Endothelial cell of umbilical vein (primary cell): ENCODE measurements around the gene PTGS1. TPM values are rescaled to one million over a fixed set of nuclear protein-coding genes. Genes with fewer than 3 reads are reported as not detected.

Source experiments
- BruUV-seq: library from RNA; stranded (reverse); fragments of 400-500 nt; replicated peaks from 2 replicates; lab custom pipeline; 2021; lab: Mats Ljungman, UMichigan
- CTCF ChIA-PET: fragments of 300-600, 350-600 bp; sonication (Branson Sonifier 250); formaldehyde crosslinking; loops from one replicate; lab custom pipeline; 2021; ENCODE audit warnings: antibody characterized with exemption, inconsistent platforms; lab: Charles Lee
- POLR2A ChIA-PET: fragments of 300-600, 350-600 bp; sonication (Branson Sonifier 250); formaldehyde crosslinking; loops from one replicate; lab custom pipeline; 2021; ENCODE audit warnings: antibody characterized with exemption, inconsistent platforms; lab: Charles Lee
- DNase-seq: peaks from one replicate; pipeline ENCODE4 v3.0.0-alpha.2; 2011; ENCODE audit warnings: low read depth, low spot score
- FAIRE-seq: peaks from 2 replicates; lab custom pipeline; 2011; peaks lifted over from hg19 to GRCh38; lab: Jason Lieb, UNC
- H2AFZ ChIP-seq: 2 replicates; pipeline ENCODE4 v1.6.0; 2012; ENCODE audit warnings: low read depth, low read length, control low read depth, inconsistent platforms
- H3K27ac ChIP-seq: 2 replicates; pipeline ENCODE4 v1.5.1; 2011; ENCODE audit warnings: low read depth, mild to moderate bottlenecking, control low read depth, low read length, moderate library complexity; ENCODE audit not compliant: insufficient read depth
- H3K27me3 ChIP-seq, 2 experiments: 2 replicates each; pipeline versions ENCODE4 v1.6.0 to v1.6.1; 2011; ENCODE audit warnings: low read length in 2 of 2, mixed read lengths in 1 of 2; ENCODE audit not compliant: control insufficient read depth in 2 of 2, insufficient read depth in 2 of 2
- H3K36me3 ChIP-seq, 2 experiments: 2 replicates in 1 of 2; 3 replicates in 1 of 2; pipeline ENCODE4 v1.5.1; 2011; ENCODE audit warnings: low read length in 2 of 2, mild to moderate bottlenecking in 1 of 2, moderate library complexity in 1 of 2; ENCODE audit not compliant: control insufficient read depth in 2 of 2, insufficient read depth in 2 of 2; ENCODE audit errors: extremely low read depth in 1 of 2
- H3K4me1 ChIP-seq: 3 replicates; pipeline ENCODE4 v1.5.1; 2011; ENCODE audit warnings: mild to moderate bottlenecking, low read length; ENCODE audit not compliant: control insufficient read depth, insufficient read depth; ENCODE audit errors: extremely low read depth
- H3K4me2 ChIP-seq: 2 replicates; pipeline ENCODE4 v1.6.1; 2011; ENCODE audit warnings: low read length, control low read depth, mixed read lengths; ENCODE audit not compliant: insufficient read depth
- H3K4me3 ChIP-seq, 3 experiments: fragments of 200-600 bp in 1 of 3; sonication (generic), shearing (Covaris generic) in 1 of 3; replicated peaks in 1 of 3; 2 replicates each; pipeline ENCODE4 v1.5.1; 2011 to 2016; ENCODE audit warnings: control low read depth in 3 of 3, low read length in 3 of 3, mild to moderate bottlenecking in 2 of 3, inconsistent platforms in 1 of 3, low read depth in 1 of 3, moderate library complexity in 1 of 3; ENCODE audit not compliant: insufficient read depth in 1 of 3
- H3K79me2 ChIP-seq: 2 replicates; pipeline ENCODE4 v1.6.0; 2012; ENCODE audit warnings: low read length, inconsistent platforms; ENCODE audit not compliant: control insufficient read depth, insufficient read depth
- H3K9ac ChIP-seq: replicated peaks from 2 replicates; pipeline ENCODE3; 2011; ENCODE audit warnings: low read length, control low read depth; ENCODE audit not compliant: insufficient read depth; ENCODE audit errors: extremely low read depth
- H3K9me1 ChIP-seq: replicated peaks from 3 replicates; pipeline ENCODE4 v1.6.0; 2011; ENCODE audit warnings: mild to moderate bottlenecking, low read length; ENCODE audit not compliant: control insufficient read depth, insufficient read depth; ENCODE audit errors: extremely low read depth
- H3K9me3 ChIP-seq: replicated peaks from 2 replicates; pipeline ENCODE4 v1.5.1; 2012; ENCODE audit warnings: low read length, inconsistent platforms; ENCODE audit not compliant: control insufficient read depth, insufficient read depth
- H4K20me1 ChIP-seq: replicated peaks from 2 replicates; pipeline ENCODE3; 2011; ENCODE audit warnings: mild to moderate bottlenecking, low read length; ENCODE audit not compliant: control insufficient read depth, insufficient read depth; ENCODE audit errors: extremely low read depth
- CTCF ChIP-seq, 2 donors: IDR thresholded peaks; 1 replicate in 1 of 2; 2 replicates in 1 of 2; pipeline ENCODE4 v1.5.1; 2011; ENCODE audit warnings: low read length in 2 of 2, mild to moderate bottlenecking in 2 of 2, moderate library complexity in 2 of 2, control low read depth in 1 of 2, inconsistent platforms in 1 of 2, low read depth in 1 of 2; ENCODE audit not compliant: insufficient read depth in 1 of 2; ENCODE audit errors: extremely low read depth in 1 of 2
- EZH2 ChIP-seq: IDR thresholded peaks from 2 replicates; pipeline ENCODE4 v1.6.1; 2012; ENCODE audit warnings: borderline replicate concordance, low read depth, mild to moderate bottlenecking, moderate library complexity, low read length, inconsistent platforms; ENCODE audit not compliant: severe bottlenecking
- FOS ChIP-seq: IDR thresholded peaks from 2 replicates; pipeline ENCODE4 v1.6.1; 2011; ENCODE audit warnings: mild to moderate bottlenecking, low read length, moderate library complexity, borderline replicate concordance; ENCODE audit not compliant: insufficient read depth
- JUN ChIP-seq: IDR thresholded peaks from 2 replicates; pipeline ENCODE4 v1.6.1; 2011; ENCODE audit warnings: borderline replicate concordance, low read depth; ENCODE audit not compliant: insufficient read length, insufficient read depth
- POLR2AphosphoS5 ChIP-seq: IDR thresholded peaks from 2 replicates; pipeline ENCODE4 v1.6.1; 2012; ENCODE audit warnings: low read depth, mild to moderate bottlenecking, control low read depth, low read length, moderate library complexity; ENCODE audit not compliant: insufficient read depth
- dilution Hi-C: fragments of 300-500 bp; cut with MboI; formaldehyde crosslinking; loops from one replicate; pipeline ENCODE4 v1.15.0; 2019; ENCODE audit warnings: low sequenced_read_pairs; ENCODE audit not compliant: extremely low pct_ligation_motif_present
- intact Hi-C: fragments of 100-400 bp; cut with micrococcal nuclease; formaldehyde crosslinking; loops from one replicate; pipeline ENCODE4 v1.10.0; 2022
- polyA plus RNA-seq, 4 experiments: library from polyadenylated mRNA; depleted of rRNA in 3 of 4; stranded (reverse) in 3 of 4; unstranded in 1 of 4; fragments of >200 nt; gene quantifications; 2 replicates each; pipeline versions ENCODE4 v1.2.1 to v1.2.3, GENCODE V29; 2011 to 2012; ENCODE audit warnings: missing spikeins in 1 of 4
- total RNA-seq: library from RNA; stranded (reverse); gene quantifications from 2 replicates; pipeline ENCODE4 v1.2.3, GENCODE V29; 2021

PTGS1 gene
- total and polyA plus RNA-seq, 2 donors (not counting 3 experiments of a cell fraction or from before 2014, with no cell fraction given) = 37.6 to 45.2 TPM

- H3K36me3 ChIP-seq = no peaks in the 10 kb centered on the region
- H3K9me1 ChIP-seq = no peaks in the 10 kb centered on the region
- FAIRE-seq (peak; percentile 85), DNase-seq (peak; percentile 39)
- CTCF ChIA-PET = interaction anchor here (0.8 to 12.9 kb wide), 6 partner anchors 41 to 251 kb away, joined by 3 to 576 read pairs (median 10); partner anchors contain the start of genes MRRF and RBM18
- H3K4me1 ChIP-seq = peaks cover 23% of the 10 kb centered on the region
- no peaks in the 10 kb centered on the region for H3K9me3 ChIP-seq
- BruUV-seq = no TSS peak
- H3K27me3 ChIP-seq = no peaks in the 10 kb centered on the region
- H3K27ac ChIP-seq = peak overlapping the region; percentile 18
- intact Hi-C loops (loop anchor here (1.0 to 2.0 kb wide), 2 partner anchors 84 to 94 kb away; partner anchors contain the start of genes MRRF and RBM18), dilution Hi-C loops (no loop called here)
- TF ChIP-seq CTCF (IDR thresholded peaks at IDR 0.05; ENCODE audit: extremely low read depth in 1 of 2, insufficient read depth in 1 of 2, low read depth in 1 of 2, low read length in 2 of 2) (no peak), JUN (no peak), POLR2AphosphoS5 (peak; percentile 44), EZH2 (no peak), FOS (no peak)
- H3K9ac ChIP-seq = no peak overlapping the region
- no peaks in the 10 kb centered on the region for H4K20me1 ChIP-seq
- peak overlapping the region; percentile 17 for H3K4me2 ChIP-seq
- H3K4me3 ChIP-seq = no peak overlapping the region
- H3K79me2 ChIP-seq = no peaks in the 10 kb centered on the region
- POLR2A ChIA-PET = no interaction called here
- H2AFZ ChIP-seq = peak overlapping the region; percentile 51
Measured at GRCh38 chr9:122348288-122348777, 22.5 kb upstream of the PTGS1 start.
